Measurements from ENCODE around the gene ST3GAL4. TPM values are rescaled to one million over a fixed set of nuclear protein-coding genes. Genes with fewer than 3 reads are reported as not detected.

Gene ST3GAL4
- total RNA-seq, 1 experiment from 2014 or later: 13.6 TPM

DNA sequence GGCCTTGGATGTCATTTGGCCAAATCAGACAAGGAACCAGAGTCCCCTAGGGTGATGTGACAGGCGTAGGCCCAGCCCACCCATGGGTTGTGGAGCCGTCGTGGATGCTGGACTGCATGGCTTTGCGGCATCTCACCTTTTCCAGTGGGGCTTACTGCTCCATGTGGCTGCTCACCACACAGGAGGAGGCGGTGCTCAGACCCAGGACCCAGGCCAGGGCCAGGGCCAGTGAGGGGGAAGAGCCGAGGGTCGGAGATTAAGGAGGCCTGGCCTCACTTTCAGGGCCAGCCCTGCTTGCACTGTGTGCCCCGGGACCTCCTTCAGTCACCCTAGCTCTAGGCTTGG lies 105.6 kb downstream of the ST3GAL4 start:
- Histone ChIP-seq H2AFZ (ENCODE audit: low read length) (no peak overlapping the region), H4K91ac (ENCODE audit: insufficient read length, low read depth, low read length) (no peak overlapping the region), H3K23ac (ENCODE audit: insufficient read length, low read depth, low read length) (no peak overlapping the region), H4K8ac (replicated peaks; ENCODE audit: insufficient read length, low read depth, low read length) (no peak overlapping the region), H3K27ac (ENCODE audit: insufficient read length, low read depth, low read length) (no peak overlapping the region), H4K20me1 (ENCODE audit: control insufficient read depth, insufficient read depth, insufficient read length) (no peaks in the 10 kb centered on the region), H3K9me3 (ENCODE audit: control insufficient read depth, low read depth, low read length) (no peaks in the 10 kb centered on the region), H2BK15ac (ENCODE audit: low read depth, low read length) (no peak overlapping the region), H3K79me1 (ENCODE audit: insufficient read depth, low read depth, low read length, poor library complexity, severe bottlenecking) (no peaks in the 10 kb centered on the region), H3T11ph (ENCODE audit: low read length) (no peak overlapping the region), H3K56ac (ENCODE audit: insufficient read length, low read depth, low read length) (no peak overlapping the region), H3K18ac (ENCODE audit: insufficient read length, low read depth, low read length) (no peak overlapping the region), H3K9ac (ENCODE audit: extremely low read depth, insufficient read length, low read length) (no peak overlapping the region), H3K27me3 (ENCODE audit: insufficient read depth, low read length) (no peaks in the 10 kb centered on the region), H2BK12ac (ENCODE audit: insufficient read length, low read depth, low read length) (no peak overlapping the region), H2AK5ac (ENCODE audit: insufficient read length, low read length) (no peak overlapping the region), H3K4me2 (ENCODE audit: insufficient read depth, insufficient read length, low read length) (no peak overlapping the region), H3K14ac (ENCODE audit: insufficient read depth, low read length) (no peak overlapping the region), H3K79me2 (ENCODE audit: insufficient read depth, low read length) (no peaks in the 10 kb centered on the region), H3K4me1 (ENCODE audit: insufficient read depth, low read length) (no peaks in the 10 kb centered on the region), H4K5ac (ENCODE audit: insufficient read length, low read depth, low read length) (no peak overlapping the region), H2BK20ac (ENCODE audit: low read depth, low read length, poor library complexity, severe bottlenecking) (no peak overlapping the region), H3K23me2 (ENCODE audit: insufficient read length, low read depth, low read length, poor library complexity, severe bottlenecking) (no peaks in the 10 kb centered on the region), H3K4ac (ENCODE audit: low read depth, low read length) (no peak overlapping the region), H2BK120ac (ENCODE audit: low read depth, low read length, poor library complexity, severe bottlenecking) (no peak overlapping the region), H2BK5ac (ENCODE audit: insufficient read length, low read length) (no peak overlapping the region)
- Mint-ChIP-seq H3K4me1 (peaks cover 13 to 22% of the 10 kb centered on the region in 2 experiments), H3K9me3 (peaks cover 3 to 4% of the 10 kb centered on the region in 2 experiments; a peak in 1 of 5 replicates), H3K36me3 (ENCODE audit: insufficient read depth in 1 of 3, low read depth in 3 of 3) (peaks cover 0 to 5% (median 0%) of the 10 kb centered on the region in 3 experiments; a peak in 1 of 7 replicates), H3K27me3 (ENCODE audit: low read depth) (peaks cover 16% of the 10 kb centered on the region), H3K27ac (no peak overlapping the region), H3K4me3 (no peak overlapping the region)
- TF ChIP-seq, protein P1, sequence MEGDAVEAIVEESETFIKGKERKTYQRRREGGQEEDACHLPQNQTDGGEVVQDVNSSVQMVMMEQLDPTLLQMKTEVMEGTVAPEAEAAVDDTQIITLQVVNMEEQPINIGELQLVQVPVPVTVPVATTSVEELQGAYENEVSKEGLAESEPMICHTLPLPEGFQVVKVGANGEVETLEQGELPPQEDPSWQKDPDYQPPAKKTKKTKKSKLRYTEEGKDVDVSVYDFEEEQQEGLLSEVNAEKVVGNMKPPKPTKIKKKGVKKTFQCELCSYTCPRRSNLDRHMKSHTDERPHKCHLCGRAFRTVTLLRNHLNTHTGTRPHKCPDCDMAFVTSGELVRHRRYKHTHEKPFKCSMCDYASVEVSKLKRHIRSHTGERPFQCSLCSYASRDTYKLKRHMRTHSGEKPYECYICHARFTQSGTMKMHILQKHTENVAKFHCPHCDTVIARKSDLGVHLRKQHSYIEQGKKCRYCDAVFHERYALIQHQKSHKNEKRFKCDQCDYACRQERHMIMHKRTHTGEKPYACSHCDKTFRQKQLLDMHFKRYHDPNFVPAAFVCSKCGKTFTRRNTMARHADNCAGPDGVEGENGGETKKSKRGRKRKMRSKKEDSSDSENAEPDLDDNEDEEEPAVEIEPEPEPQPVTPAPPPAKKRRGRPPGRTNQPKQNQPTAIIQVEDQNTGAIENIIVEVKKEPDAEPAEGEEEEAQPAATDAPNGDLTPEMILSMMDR (conservative IDR thresholded peaks at IDR 0.05): no peak
- no peak for DNase-seq
- WGBS (ENCODE audit: extremely low coverage, insufficient read length, low lambda C conversion rate): no CpG with 5 or more reads among the region's 8 CpGs

Measured in H9 (cell line).